SK-N-SH (cell line): ENCODE results near the gene DMAC1. TPM values are rescaled to one million over a fixed set of nuclear protein-coding genes. Genes with fewer than 3 reads are reported as not detected.

Experiments
- CTCF ChIA-PET: fragments of 300-600, 350-600 bp; formaldehyde crosslinking; extraction: SDS; loops from one replicate; lab custom pipeline; 2021; lab: Yijun Ruan, JAX
- POLR2A ChIA-PET: fragments of 350-600 bp; sonication (Branson Sonifier 250); formaldehyde crosslinking; extraction: SDS; loops from one replicate; lab custom pipeline; 2020; ENCODE audit warnings: antibody characterized with exemption, inconsistent platforms; lab: Yijun Ruan, JAX
- DNase-seq: peaks from one replicate; pipeline ENCODE4 v3.0.0; 2012
- H2AFZ ChIP-seq: fragments of 200-600 bp; sonication (generic); 2 replicates; pipeline ENCODE4 v1.8.1; 2016; ENCODE audit warnings: antibody characterized with exemption, mild to moderate bottlenecking, low read depth
- H3F3A ChIP-seq: fragments of 200-600 bp; sonication (generic); replicated peaks from 2 replicates; pipeline ENCODE3; 2016; ENCODE audit warnings: antibody characterized with exemption, mild to moderate bottlenecking; ENCODE audit not compliant: insufficient read depth
- H3K27ac ChIP-seq, 2 experiments: fragments of 200-500 bp in 1 of 2; fragments of 200-600 bp in 1 of 2; sonication (Bioruptor generic) in 1 of 2; sonication (generic), shearing (Covaris generic) in 1 of 2; 2 replicates each; pipeline versions ENCODE4 v1.5.1 to v1.6.1; 2014 to 2016; ENCODE audit warnings: low read depth in 2 of 2, inconsistent platforms in 1 of 2, low read length in 1 of 2, mild to moderate bottlenecking in 1 of 2, mixed read lengths in 1 of 2
- H3K27me3 ChIP-seq: fragments of 200-600 bp; sonication (generic), shearing (Covaris generic); 2 replicates; pipeline ENCODE4 v1.6.1; 2016; ENCODE audit warnings: mixed run types; ENCODE audit not compliant: insufficient read depth
- H3K36me3 ChIP-seq, 2 experiments: fragments of 200-500 bp in 1 of 2; fragments of 200-600 bp in 1 of 2; sonication (Bioruptor generic) in 1 of 2; sonication (generic) in 1 of 2; replicated peaks in 1 of 2; 2 replicates each; pipeline versions ENCODE3 to v1.5.1; 2014 to 2016; ENCODE audit warnings: low read length in 1 of 2, mild to moderate bottlenecking in 1 of 2; ENCODE audit not compliant: insufficient read depth in 2 of 2, control insufficient read depth in 1 of 2
- H3K4me1 ChIP-seq, 2 experiments: fragments of 200-500 bp in 1 of 2; fragments of 200-600 bp in 1 of 2; sonication (Bioruptor generic) in 1 of 2; sonication (generic), shearing (Covaris generic) in 1 of 2; 2 replicates each; pipeline versions ENCODE4 v1.5.1 to v1.6.1; 2014 to 2016; ENCODE audit warnings: low read depth in 1 of 2, low read length in 1 of 2, mixed run types in 1 of 2; ENCODE audit not compliant: insufficient read depth in 2 of 2, control insufficient read depth in 1 of 2
- H3K4me2 ChIP-seq: fragments of 200-600 bp; sonication (generic), shearing (Covaris generic); 2 replicates; pipeline ENCODE4 v1.6.1; 2017; ENCODE audit warnings: mixed run types
- H3K4me3 ChIP-seq, 2 experiments: fragments of 200-500 bp in 1 of 2; fragments of 200-600 bp in 1 of 2; sonication (Bioruptor generic) in 1 of 2; sonication (generic), shearing (Covaris generic) in 1 of 2; 2 replicates each; pipeline versions ENCODE4 v1.5.1 to v1.8.1; 2014 to 2016; ENCODE audit warnings: low read depth in 2 of 2, inconsistent platforms in 1 of 2, low read length in 1 of 2, mild to moderate bottlenecking in 1 of 2, mixed read lengths in 1 of 2, moderate library complexity in 1 of 2
- H3K79me2 ChIP-seq: fragments of 200-600 bp; sonication (generic); 2 replicates; pipeline ENCODE4 v1.8.1; 2017; ENCODE audit warnings: mild to moderate bottlenecking; ENCODE audit not compliant: insufficient read depth
- H3K9ac ChIP-seq: fragments of 200-600 bp; sonication (generic); 2 replicates; pipeline ENCODE4 v1.6.1; 2017; ENCODE audit warnings: mixed run types
- H3K9me2 ChIP-seq: fragments of 200-600 bp; sonication (generic); 2 replicates; pipeline ENCODE4 v1.6.1; 2017; ENCODE audit warnings: mixed run types
- H3K9me3 ChIP-seq: fragments of 200-600 bp; sonication (generic); 2 replicates; pipeline ENCODE4 v1.6.1; 2017; ENCODE audit warnings: mixed run types, mild to moderate bottlenecking, moderate library complexity
- H4K20me1 ChIP-seq: fragments of 200-600 bp; sonication (generic); 2 replicates; pipeline ENCODE4 v1.6.1; 2017; ENCODE audit warnings: mild to moderate bottlenecking, mixed run types; ENCODE audit not compliant: insufficient read depth
- CHD2 ChIP-seq: fragments of 150-350 bp; IDR thresholded peaks from 2 replicates; pipeline ENCODE4 v1.6.1; 2018; ENCODE audit warnings: low read length; ENCODE audit not compliant: partially characterized antibody
- FOXJ3 ChIP-seq: sonication (generic); formaldehyde crosslinking; IDR thresholded peaks from 2 replicates; pipeline ENCODE4 v1.5.1; 2020; ENCODE audit warnings: mild to moderate bottlenecking, missing genetic modification reagents
- GATA2 ChIP-seq: sonication (generic); formaldehyde crosslinking; IDR thresholded peaks from 2 replicates; pipeline ENCODE4 v1.5.0; 2020; ENCODE audit warnings: mild to moderate bottlenecking, missing genetic modification reagents
- MAX ChIP-seq: IDR thresholded peaks from 2 replicates; pipeline ENCODE4 v1.4.0; 2012; ENCODE audit warnings: low read depth
- MEF2A ChIP-seq: IDR thresholded peaks from 2 replicates; pipeline ENCODE4 v1.4.0; 2012; ENCODE audit warnings: low read depth, borderline replicate concordance
- MXI1 ChIP-seq: IDR thresholded peaks from 2 replicates; pipeline ENCODE4 v1.6.1; 2012; ENCODE audit warnings: mild to moderate bottlenecking, low read depth, low read length, improper control_type of control experiment
- POLR2AphosphoS5 ChIP-seq: IDR thresholded peaks from 2 replicates; pipeline ENCODE4 v1.6.1; 2012; ENCODE audit warnings: low read depth, low read length
- REST ChIP-seq: IDR thresholded peaks from 2 replicates; pipeline ENCODE4 v1.6.1; 2012; ENCODE audit warnings: mild to moderate bottlenecking, low read depth, low read length, moderate library complexity
- RFX5 ChIP-seq: IDR thresholded peaks from 2 replicates; pipeline ENCODE4 v1.6.1; 2012; ENCODE audit warnings: mild to moderate bottlenecking, improper control_type of control experiment, low read length
- TEAD4 ChIP-seq: IDR thresholded peaks from 2 replicates; pipeline ENCODE4 v1.4.0; 2012; ENCODE audit warnings: mild to moderate bottlenecking, borderline replicate concordance; ENCODE audit not compliant: insufficient read depth
- USF1 ChIP-seq: IDR thresholded peaks from 2 replicates; pipeline ENCODE4 v1.4.0; 2012; ENCODE audit warnings: low read depth, borderline replicate concordance
- YY1 ChIP-seq: IDR thresholded peaks from 2 replicates; pipeline ENCODE4 v1.4.0; 2012; ENCODE audit warnings: low read depth, mild to moderate bottlenecking
- WGBS: methylation state at CpG from one replicate; pipeline ENCODE4 v1.1.6; 2017; ENCODE audit warnings: low lambda C conversion rate; 5-methylcytosine and 5-hydroxymethylcytosine counted together
- polyA plus RNA-seq, 3 experiments: library from polyadenylated mRNA; depleted of rRNA; stranded (reverse); fragments of >200 nt; gene quantifications; 2 replicates each; pipeline ENCODE4 v1.2.3, GENCODE V29; 2012
- TF ChIP-seq, protein P1 (sequence below): fragments of 150-350 bp; IDR thresholded peaks from 2 replicates; pipeline ENCODE4 v1.6.1; 2016; ENCODE audit warnings: mild to moderate bottlenecking, low read depth, low read length
- TF ChIP-seq, protein P2 (sequence below): fragments of 200-600 bp; sonication (generic); IDR thresholded peaks from 2 replicates; pipeline ENCODE4 v1.6.1; 2017; ENCODE audit warnings: antibody characterized with exemption, mild to moderate bottlenecking, moderate library complexity
- TF ChIP-seq, protein P3 (sequence below): fragments of 150-350 bp; IDR thresholded peaks from 2 replicates; pipeline ENCODE4 v1.6.1; 2017; ENCODE audit warnings: antibody characterized with exemption, low read length, low read depth, borderline replicate concordance

DMAC1 gene
- polyA plus RNA-seq, 1 of the 3 experiments (the other 2 are of a cell fraction) = 21.7 TPM

DNA sequence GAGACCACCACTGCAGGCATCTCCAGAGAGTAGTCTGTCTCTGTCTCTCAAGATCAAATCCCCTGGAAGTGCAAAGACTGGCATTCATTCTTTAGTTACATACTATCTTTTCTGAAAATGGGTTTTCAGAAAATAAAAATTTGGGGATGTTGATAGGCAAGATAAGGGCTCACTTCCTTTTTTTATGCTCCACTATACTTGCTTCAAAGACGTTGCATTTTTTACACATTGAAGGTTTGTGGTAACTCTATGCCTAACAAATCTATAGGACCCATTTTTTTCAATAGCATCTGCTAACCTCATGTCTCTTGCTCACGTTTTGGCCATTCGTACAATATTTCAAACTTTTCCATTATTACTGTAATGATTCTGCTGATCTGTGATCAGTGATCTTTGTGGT, 37.0 kb downstream of the DMAC1 start:
- ChIA-PET CTCF (no interaction called here), POLR2A (no interaction called here)
- Histone ChIP-seq H3K9ac (no peak overlapping the region), H2AFZ (no peak overlapping the region), H3K9me3 (no peaks in the 10 kb centered on the region), H3F3A (no peaks in the 10 kb centered on the region), H3K27me3 (no peaks in the 10 kb centered on the region), H3K36me3 (no peaks in the 10 kb centered on the region), H3K4me2 (no peak overlapping the region), H3K79me2 (no peaks in the 10 kb centered on the region), H3K4me3 (no peak overlapping the region), H3K27ac (no peak overlapping the region), H3K9me2 (no peaks in the 10 kb centered on the region), H4K20me1 (no peaks in the 10 kb centered on the region), H3K4me1 (no peaks in the 10 kb centered on the region)
- no peak for TF ChIP-seq MXI1
- TF ChIP-seq, protein P1, sequence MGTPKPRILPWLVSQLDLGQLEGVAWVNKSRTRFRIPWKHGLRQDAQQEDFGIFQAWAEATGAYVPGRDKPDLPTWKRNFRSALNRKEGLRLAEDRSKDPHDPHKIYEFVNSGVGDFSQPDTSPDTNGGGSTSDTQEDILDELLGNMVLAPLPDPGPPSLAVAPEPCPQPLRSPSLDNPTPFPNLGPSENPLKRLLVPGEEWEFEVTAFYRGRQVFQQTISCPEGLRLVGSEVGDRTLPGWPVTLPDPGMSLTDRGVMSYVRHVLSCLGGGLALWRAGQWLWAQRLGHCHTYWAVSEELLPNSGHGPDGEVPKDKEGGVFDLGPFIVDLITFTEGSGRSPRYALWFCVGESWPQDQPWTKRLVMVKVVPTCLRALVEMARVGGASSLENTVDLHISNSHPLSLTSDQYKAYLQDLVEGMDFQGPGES = no peak
- no peak for TF ChIP-seq TEAD4
- no peak for TF ChIP-seq MAX
- no peak for TF ChIP-seq CHD2
- no peak for TF ChIP-seq RFX5
- no peak for TF ChIP-seq REST
- no peak for TF ChIP-seq USF1
- no peak for TF ChIP-seq GATA2 (CRISPR knock-in tag)
- no peak for TF ChIP-seq POLR2AphosphoS5
- 38% methylated on average over 3 of the region's 3 CpGs for WGBS
- no peak for DNase-seq

DNA sequence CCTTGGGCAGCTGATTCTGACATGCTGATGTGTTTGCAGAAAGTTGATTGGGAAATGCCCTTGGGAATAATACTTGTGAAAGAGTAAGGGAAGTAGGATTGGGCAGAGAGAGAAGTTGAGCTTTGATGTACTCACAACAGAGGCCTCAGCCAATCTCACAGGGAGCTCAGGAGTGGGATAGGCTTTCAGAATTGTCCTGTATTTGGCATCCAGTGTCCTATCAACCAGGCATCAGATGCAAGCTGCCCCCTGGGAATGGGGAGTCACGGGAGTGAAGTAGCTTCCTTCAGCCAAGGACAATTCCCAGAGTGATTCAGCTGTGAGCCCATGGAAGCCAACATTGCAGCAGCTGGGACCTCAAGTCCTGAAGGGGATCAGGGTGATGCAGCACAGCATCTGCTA, 39.6 kb downstream of the DMAC1 start:
- no peaks in the 10 kb centered on the region for H3K9me2 ChIP-seq
- H3K27me3 ChIP-seq = no peaks in the 10 kb centered on the region
- no peak overlapping the region for H3K4me2 ChIP-seq
- H3F3A ChIP-seq = no peaks in the 10 kb centered on the region
- WGBS = 50% methylated on average over 1 of the region's 1 CpG
- no peak for DNase-seq
- CTCF ChIA-PET = interaction anchor here (0.7 kb wide), 1 partner anchor 217 kb away, joined by 3 read pairs; no protein-coding TSS in a partner anchor
- H2AFZ ChIP-seq = no peak overlapping the region
- H3K9ac ChIP-seq = no peak overlapping the region
- TF ChIP-seq, protein P2, sequence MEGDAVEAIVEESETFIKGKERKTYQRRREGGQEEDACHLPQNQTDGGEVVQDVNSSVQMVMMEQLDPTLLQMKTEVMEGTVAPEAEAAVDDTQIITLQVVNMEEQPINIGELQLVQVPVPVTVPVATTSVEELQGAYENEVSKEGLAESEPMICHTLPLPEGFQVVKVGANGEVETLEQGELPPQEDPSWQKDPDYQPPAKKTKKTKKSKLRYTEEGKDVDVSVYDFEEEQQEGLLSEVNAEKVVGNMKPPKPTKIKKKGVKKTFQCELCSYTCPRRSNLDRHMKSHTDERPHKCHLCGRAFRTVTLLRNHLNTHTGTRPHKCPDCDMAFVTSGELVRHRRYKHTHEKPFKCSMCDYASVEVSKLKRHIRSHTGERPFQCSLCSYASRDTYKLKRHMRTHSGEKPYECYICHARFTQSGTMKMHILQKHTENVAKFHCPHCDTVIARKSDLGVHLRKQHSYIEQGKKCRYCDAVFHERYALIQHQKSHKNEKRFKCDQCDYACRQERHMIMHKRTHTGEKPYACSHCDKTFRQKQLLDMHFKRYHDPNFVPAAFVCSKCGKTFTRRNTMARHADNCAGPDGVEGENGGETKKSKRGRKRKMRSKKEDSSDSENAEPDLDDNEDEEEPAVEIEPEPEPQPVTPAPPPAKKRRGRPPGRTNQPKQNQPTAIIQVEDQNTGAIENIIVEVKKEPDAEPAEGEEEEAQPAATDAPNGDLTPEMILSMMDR = no peak
- TF ChIP-seq FOXJ3 (CRISPR knock-in tag) (no peak), MEF2A (no peak), RFX5 (no peak), MXI1 (no peak), YY1 (no peak), TEAD4 (no peak)
- TF ChIP-seq, protein P3, sequence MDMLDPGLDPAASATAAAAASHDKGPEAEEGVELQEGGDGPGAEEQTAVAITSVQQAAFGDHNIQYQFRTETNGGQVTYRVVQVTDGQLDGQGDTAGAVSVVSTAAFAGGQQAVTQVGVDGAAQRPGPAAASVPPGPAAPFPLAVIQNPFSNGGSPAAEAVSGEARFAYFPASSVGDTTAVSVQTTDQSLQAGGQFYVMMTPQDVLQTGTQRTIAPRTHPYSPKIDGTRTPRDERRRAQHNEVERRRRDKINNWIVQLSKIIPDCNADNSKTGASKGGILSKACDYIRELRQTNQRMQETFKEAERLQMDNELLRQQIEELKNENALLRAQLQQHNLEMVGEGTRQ = no peak
- H3K27ac ChIP-seq = no peak overlapping the region
- H3K4me1 ChIP-seq = no peaks in the 10 kb centered on the region
- no peak overlapping the region for H3K4me3 ChIP-seq
- no peaks in the 10 kb centered on the region for H3K36me3 ChIP-seq
- no peaks in the 10 kb centered on the region for H3K79me2 ChIP-seq
- POLR2A ChIA-PET = interaction anchor here (0.6 kb wide), 1 partner anchor 202 kb away, joined by 4 read pairs; no protein-coding TSS in a partner anchor
- no peaks in the 10 kb centered on the region for H3K9me3 ChIP-seq
- H4K20me1 ChIP-seq = no peaks in the 10 kb centered on the region
